Fibroblast of lung (primary cell): Measurements from ENCODE around the gene BZW1. TPM values are rescaled to one million over a fixed set of nuclear protein-coding genes. Genes with fewer than 3 reads are reported as not detected.

Experiments
- DNase-seq, 2 donors: peaks; one replicate each; pipeline versions ENCODE4 v3.0.0 to v3.0.0-alpha.2; 2010; ENCODE audit warnings: low read depth in 2 of 2
- H2AFZ ChIP-seq: 2 replicates; pipeline ENCODE4 v1.5.1; 2012; ENCODE audit warnings: low read length, control low read depth, inconsistent platforms
- H3K27ac ChIP-seq: 2 replicates; pipeline ENCODE4 v1.5.1; 2011; ENCODE audit warnings: low read length, control low read depth; ENCODE audit not compliant: insufficient read depth
- H3K27me3 ChIP-seq: 2 replicates; pipeline ENCODE4 v1.5.1; 2011; ENCODE audit warnings: mild to moderate bottlenecking, low read length; ENCODE audit not compliant: control insufficient read depth, insufficient read depth
- H3K36me3 ChIP-seq: 2 replicates; pipeline ENCODE4 v1.5.1; 2011; ENCODE audit warnings: low read length; ENCODE audit not compliant: control insufficient read depth, insufficient read depth
- H3K4me1 ChIP-seq: 2 replicates; pipeline ENCODE4 v1.5.1; 2011; ENCODE audit warnings: low read length; ENCODE audit not compliant: control insufficient read depth, insufficient read depth; ENCODE audit errors: extremely low read depth
- H3K4me2 ChIP-seq: 2 replicates; pipeline ENCODE4 v1.5.1; 2011; ENCODE audit warnings: low read length, control low read depth; ENCODE audit not compliant: insufficient read depth; ENCODE audit errors: extremely low read depth
- H3K4me3 ChIP-seq, 4 experiments: fragments of 200-600 bp in 1 of 4; sonication (generic) in 1 of 4; replicated peaks in 1 of 4; 2 replicates each; pipeline ENCODE4 v1.5.1; 2011 to 2016; ENCODE audit warnings: low read length in 4 of 4, low read depth in 3 of 4, mild to moderate bottlenecking in 3 of 4, control low read depth in 2 of 4, inconsistent platforms in 1 of 4, mixed read lengths in 1 of 4; ENCODE audit not compliant: insufficient read depth in 1 of 4; ENCODE audit errors: control extremely low read depth in 1 of 4
- H3K79me2 ChIP-seq: 2 replicates; pipeline ENCODE4 v1.5.1; 2012; ENCODE audit warnings: mild to moderate bottlenecking, low read length, inconsistent platforms; ENCODE audit not compliant: control insufficient read depth, insufficient read depth
- H3K9ac ChIP-seq: 2 replicates; pipeline ENCODE4 v1.5.1; 2011; ENCODE audit warnings: mild to moderate bottlenecking, low read length, control low read depth; ENCODE audit not compliant: insufficient read depth
- H3K9me3 ChIP-seq: 2 replicates; pipeline ENCODE4 v1.5.1; 2012; ENCODE audit warnings: low read depth, low read length; ENCODE audit not compliant: control insufficient read depth, insufficient read depth
- H4K20me1 ChIP-seq: 2 replicates; pipeline ENCODE4 v1.5.1; 2011; ENCODE audit warnings: low read length; ENCODE audit not compliant: control insufficient read depth, insufficient read depth; ENCODE audit errors: extremely low read depth
- EZH2 ChIP-seq: IDR thresholded peaks from 2 replicates; pipeline ENCODE4 v1.5.1; 2012; ENCODE audit warnings: low read length, control low read depth, mild to moderate bottlenecking; ENCODE audit errors: missing control alignments
- polyA plus RNA-seq, 2 donors: library from polyadenylated mRNA; depleted of rRNA in 1 of 2; stranded (reverse) in 1 of 2; unstranded in 1 of 2; fragments of >200 nt; gene quantifications; 2 replicates each; pipeline ENCODE4 v1.2.1, GENCODE V29; 2011 to 2012; ENCODE audit warnings: missing spikeins in 1 of 2
- total RNA-seq: library from RNA; depleted of rRNA; stranded (reverse); fragments of >200 nt; gene quantifications from 2 replicates; pipeline ENCODE4 v1.2.1, GENCODE V29; 2014
- TF ChIP-seq, protein P1 (sequence below), 2 donors: IDR thresholded peaks in 1 of 2; conservative IDR thresholded peaks in 1 of 2; 1 replicate in 1 of 2; 2 replicates in 1 of 2; pipeline ENCODE4 v1.5.1; 2011 to 2012; ENCODE audit warnings: low read length in 2 of 2, control low read depth in 1 of 2, inconsistent platforms in 1 of 2, low read depth in 1 of 2, mild to moderate bottlenecking in 1 of 2

BZW1 gene
- total and polyA plus RNA-seq, 2 donors (not counting 1 experiment from before 2014, with no cell fraction given): 325 to 425 TPM

DNA sequence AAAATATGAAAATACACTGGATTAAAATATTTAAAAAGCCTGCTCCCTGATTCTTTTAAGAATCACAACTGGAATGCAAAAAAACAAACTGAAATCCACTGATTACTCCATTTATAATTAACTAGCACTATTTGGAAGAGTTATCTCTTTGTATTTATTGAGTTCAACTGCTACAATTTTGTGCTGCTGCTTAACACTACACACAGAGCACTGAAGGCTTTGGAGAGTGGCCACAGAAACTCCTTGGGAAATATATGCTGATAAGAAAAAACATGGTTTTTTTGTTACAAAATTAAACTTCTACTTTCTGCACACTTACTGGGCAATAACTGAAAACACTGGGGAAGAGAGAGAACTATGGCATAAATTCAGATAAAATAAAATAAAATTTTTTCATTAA is 19.8 kb upstream of the BZW1 start:
- H3K9me3 ChIP-seq: no peaks in the 10 kb centered on the region
- H3K4me1 ChIP-seq: peaks cover 12% of the 10 kb centered on the region
- H3K4me2 ChIP-seq: no peak overlapping the region
- no peaks in the 10 kb centered on the region for H3K79me2 ChIP-seq
- H3K27ac ChIP-seq: no peak overlapping the region
- no peaks in the 10 kb centered on the region for H4K20me1 ChIP-seq
- no peak overlapping the region for H3K4me3 ChIP-seq
- no peaks in the 10 kb centered on the region for H3K27me3 ChIP-seq
- H2AFZ ChIP-seq: no peak overlapping the region
- H3K36me3 ChIP-seq: no peaks in the 10 kb centered on the region
- no peak for DNase-seq
- TF ChIP-seq, protein P1, sequence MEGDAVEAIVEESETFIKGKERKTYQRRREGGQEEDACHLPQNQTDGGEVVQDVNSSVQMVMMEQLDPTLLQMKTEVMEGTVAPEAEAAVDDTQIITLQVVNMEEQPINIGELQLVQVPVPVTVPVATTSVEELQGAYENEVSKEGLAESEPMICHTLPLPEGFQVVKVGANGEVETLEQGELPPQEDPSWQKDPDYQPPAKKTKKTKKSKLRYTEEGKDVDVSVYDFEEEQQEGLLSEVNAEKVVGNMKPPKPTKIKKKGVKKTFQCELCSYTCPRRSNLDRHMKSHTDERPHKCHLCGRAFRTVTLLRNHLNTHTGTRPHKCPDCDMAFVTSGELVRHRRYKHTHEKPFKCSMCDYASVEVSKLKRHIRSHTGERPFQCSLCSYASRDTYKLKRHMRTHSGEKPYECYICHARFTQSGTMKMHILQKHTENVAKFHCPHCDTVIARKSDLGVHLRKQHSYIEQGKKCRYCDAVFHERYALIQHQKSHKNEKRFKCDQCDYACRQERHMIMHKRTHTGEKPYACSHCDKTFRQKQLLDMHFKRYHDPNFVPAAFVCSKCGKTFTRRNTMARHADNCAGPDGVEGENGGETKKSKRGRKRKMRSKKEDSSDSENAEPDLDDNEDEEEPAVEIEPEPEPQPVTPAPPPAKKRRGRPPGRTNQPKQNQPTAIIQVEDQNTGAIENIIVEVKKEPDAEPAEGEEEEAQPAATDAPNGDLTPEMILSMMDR (conservative IDR thresholded peaks at IDR 0.05 in 1 of 2, IDR thresholded peaks at IDR 0.05 in 1 of 2; ENCODE audit: low read depth in 1 of 2, low read length in 2 of 2): no peak
- TF ChIP-seq EZH2: no peak
- H3K9ac ChIP-seq: no peak overlapping the region

DNA sequence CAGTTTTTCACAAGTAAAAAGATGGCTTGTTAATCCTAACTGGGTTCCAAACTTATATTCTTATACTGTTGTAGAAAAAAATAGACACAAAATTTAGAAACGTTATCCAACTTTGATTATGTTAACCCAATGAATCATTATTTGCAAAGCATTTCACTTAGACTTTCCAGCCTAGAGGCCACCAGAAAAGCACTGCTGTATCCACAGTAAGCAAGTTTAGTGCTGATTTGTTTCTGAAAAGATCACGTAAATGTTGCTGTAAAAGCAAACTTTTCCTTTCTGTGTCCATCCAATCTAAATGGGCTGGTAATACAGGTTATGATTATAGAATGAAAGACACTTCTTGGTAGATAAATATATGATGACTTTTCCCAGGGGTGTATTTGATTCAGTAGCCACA is 17.6 kb upstream of the BZW1 start:
- no peaks in the 10 kb centered on the region for H3K27me3 ChIP-seq
- DNase-seq: no peak
- H3K4me3 ChIP-seq: no peak overlapping the region
- no peaks in the 10 kb centered on the region for H3K79me2 ChIP-seq
- no peak for TF ChIP-seq EZH2
- TF ChIP-seq, protein P1 (conservative IDR thresholded peaks at IDR 0.05 in 1 of 2, IDR thresholded peaks at IDR 0.05 in 1 of 2; ENCODE audit: low read depth in 1 of 2, low read length in 2 of 2): no peak
- H3K4me2 ChIP-seq: no peak overlapping the region
- no peaks in the 10 kb centered on the region for H3K9me3 ChIP-seq
- no peaks in the 10 kb centered on the region for H4K20me1 ChIP-seq
- H3K9ac ChIP-seq: no peak overlapping the region
- H3K27ac ChIP-seq: no peak overlapping the region
- H3K4me1 ChIP-seq: no peaks in the 10 kb centered on the region
- no peaks in the 10 kb centered on the region for H3K36me3 ChIP-seq
- H2AFZ ChIP-seq: no peak overlapping the region

DNA sequence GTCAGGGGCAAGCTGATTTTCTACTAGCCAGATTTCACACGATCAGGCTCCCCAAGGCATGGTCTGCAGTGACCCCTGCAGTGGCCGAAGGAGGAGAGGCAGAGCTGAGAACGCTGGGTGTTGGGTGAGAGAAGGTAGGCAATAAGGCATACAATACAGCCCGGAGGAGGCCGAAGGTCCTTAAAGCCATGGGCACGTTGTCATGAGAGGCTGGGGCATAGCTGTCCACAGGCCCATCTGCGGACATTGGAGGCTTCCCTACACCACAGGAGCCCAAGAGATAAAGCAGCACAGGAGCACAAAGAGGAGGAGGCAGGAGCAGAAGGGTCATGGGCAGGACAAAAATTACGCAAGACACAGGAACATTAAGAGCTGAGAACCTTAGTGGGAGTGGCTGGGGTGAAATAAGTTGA is 16.7 kb upstream of the BZW1 start:
- H3K4me3 ChIP-seq: no peak overlapping the region
- no peaks in the 10 kb centered on the region for H4K20me1 ChIP-seq
- H3K9me3 ChIP-seq: no peaks in the 10 kb centered on the region
- H3K4me1 ChIP-seq: no peaks in the 10 kb centered on the region
- H3K36me3 ChIP-seq: no peaks in the 10 kb centered on the region
- TF ChIP-seq EZH2: no peak
- TF ChIP-seq, protein P1 (conservative IDR thresholded peaks at IDR 0.05 in 1 of 2, IDR thresholded peaks at IDR 0.05 in 1 of 2; ENCODE audit: low read depth in 1 of 2, low read length in 2 of 2): no peak
- no peak overlapping the region for H3K9ac ChIP-seq
- H3K27me3 ChIP-seq: no peaks in the 10 kb centered on the region
- no peak overlapping the region for H3K27ac ChIP-seq
- H3K4me2 ChIP-seq: no peak overlapping the region
- H3K79me2 ChIP-seq: no peaks in the 10 kb centered on the region
- DNase-seq: peak in 1 of 2 donors; percentile 66
- H2AFZ ChIP-seq: no peak overlapping the region
